Measurements from ENCODE around the gene GNB1.
"Not testable (repeated sequence)": the region's sequence is repeated elsewhere in the genome, so short reads cannot be mapped to it uniquely, and the experiment has no call there.

Gene GNB1

GRCh38 chr1:1891349-1892078 is 627 bp upstream of the GNB1 start:
- peak; percentile 27 for DNase-seq (ENCODE audit: low read depth, low spot score)

- DNase-seq (ENCODE audit: low read depth, low spot score) = no peak
These were observed 911 bp downstream of the GNB1 start for GRCh38 chr1:1889847-1890505.

- no peak for DNase-seq (ENCODE audit: low read depth, low spot score)
These were observed 1.7 kb downstream of the GNB1 start for GRCh38 chr1:1889090-1889750.

- not testable (repeated sequence) for DNase-seq (ENCODE audit: low read depth, low spot score)
These were observed 7.0 kb downstream of the GNB1 start for GRCh38 chr1:1883890-1884289.

GRCh38 chr1:1883092-1883873 is 7.6 kb downstream of the GNB1 start:
- no peak for DNase-seq (ENCODE audit: low read depth, low spot score)

- no peak for DNase-seq (ENCODE audit: low read depth, low spot score)
These were observed 9.2 kb downstream of the GNB1 start for GRCh38 chr1:1881727-1882126.

- no peak for DNase-seq (ENCODE audit: low read depth, low spot score)
These were observed 10.1 kb downstream of the GNB1 start for GRCh38 chr1:1880617-1881312.

- DNase-seq (ENCODE audit: low read depth, low spot score) = no peak
These were observed 10.9 kb downstream of the GNB1 start for GRCh38 chr1:1879942-1880341.

- no peak for DNase-seq (ENCODE audit: low read depth, low spot score)
These were observed 12.9 kb downstream of the GNB1 start for GRCh38 chr1:1877865-1878436.

GRCh38 chr1:1876335-1876930 is 14.5 kb downstream of the GNB1 start:
- DNase-seq (ENCODE audit: low read depth, low spot score) = no peak

- DNase-seq (ENCODE audit: low read depth, low spot score) = no peak
These were observed 15.0 kb downstream of the GNB1 start for GRCh38 chr1:1875932-1876331.

- DNase-seq (ENCODE audit: low read depth, low spot score) = no peak
These were observed 16.0 kb downstream of the GNB1 start for GRCh38 chr1:1874901-1875300.

GRCh38 chr1:1873186-1873585 is 17.7 kb downstream of the GNB1 start:
- no peak for DNase-seq (ENCODE audit: low read depth, low spot score)

- no peak for DNase-seq (ENCODE audit: low read depth, low spot score)
These were observed 18.4 kb downstream of the GNB1 start for GRCh38 chr1:1872329-1872994.

- DNase-seq (ENCODE audit: low read depth, low spot score) = no peak
These were observed 21.4 kb downstream of the GNB1 start for GRCh38 chr1:1869469-1869868.

GRCh38 chr1:1867164-1867563 is 23.7 kb downstream of the GNB1 start:
- DNase-seq (ENCODE audit: low read depth, low spot score) = no peak

- no peak for DNase-seq (ENCODE audit: low read depth, low spot score)
These were observed 27.9 kb downstream of the GNB1 start for GRCh38 chr1:1862905-1863547.

- not testable (repeated sequence) for DNase-seq (ENCODE audit: low read depth, low spot score)
These were observed 29.1 kb downstream of the GNB1 start for GRCh38 chr1:1861761-1862310.

GRCh38 chr1:1861339-1861730 is 29.6 kb downstream of the GNB1 start:
- DNase-seq (ENCODE audit: low read depth, low spot score) = no peak
